Mucosa of rectum (tissue), 2 donors: ENCODE results near the gene BEND6.
"Not testable (repeated sequence)": the region's sequence is repeated elsewhere in the genome, so short reads cannot be mapped to it uniquely, and the experiment has no call there.

Source experiments
- H3K27ac ChIP-seq, 2 donors: one replicate each; pipeline ENCODE4 v1.7.0; 2013; ENCODE audit warnings: inconsistent platforms in 2 of 2, low read depth in 2 of 2, low read length in 2 of 2
- H3K27me3 ChIP-seq, 2 donors: one replicate each; pipeline ENCODE4 v1.7.0; 2013; ENCODE audit warnings: low read length in 2 of 2; ENCODE audit not compliant: control insufficient read depth in 2 of 2, insufficient read depth in 2 of 2
- H3K36me3 ChIP-seq, 2 donors: one replicate each; pipeline ENCODE4 v1.7.0; 2013; ENCODE audit warnings: low read length in 2 of 2; ENCODE audit not compliant: control insufficient read depth in 2 of 2, insufficient read depth in 2 of 2
- H3K4me1 ChIP-seq, 2 donors: one replicate each; pipeline ENCODE4 v1.7.0; 2013; ENCODE audit warnings: low read length in 2 of 2, mild to moderate bottlenecking in 1 of 2; ENCODE audit not compliant: control insufficient read depth in 2 of 2, insufficient read depth in 2 of 2
- H3K4me3 ChIP-seq, 2 donors: one replicate each; pipeline ENCODE4 v1.7.0; 2013; ENCODE audit warnings: low read length in 2 of 2
- H3K9ac ChIP-seq, 2 donors: one replicate each; pipeline ENCODE4 v1.7.0; 2013; ENCODE audit warnings: low read length in 2 of 2, low read depth in 1 of 2, mild to moderate bottlenecking in 1 of 2
- H3K9me3 ChIP-seq, 2 donors: one replicate each; pipeline ENCODE4 v1.7.0; 2013; ENCODE audit warnings: low read length in 2 of 2; ENCODE audit not compliant: control insufficient read depth in 2 of 2
- donor health status: healthy.
- donor health status: Normal muscosa, but diverticular disease.

BEND6 gene

GRCh38 chr6:56999748-57000147 lies 44.8 kb downstream of the BEND6 start:
- not testable (repeated sequence) for H3K4me3 ChIP-seq, H3K36me3 ChIP-seq, H3K27ac ChIP-seq, H3K27me3 ChIP-seq, H3K4me1 ChIP-seq, H3K9ac ChIP-seq, H3K9me3 ChIP-seq

- no peaks in the 10 kb centered on the region for H3K4me1 ChIP-seq
- no peaks in the 10 kb centered on the region for H3K27me3 ChIP-seq
- no peaks in the 10 kb centered on the region for H3K9me3 ChIP-seq
- no peak overlapping the region for H3K9ac ChIP-seq
- H3K27ac ChIP-seq, result no peak overlapping the region
- H3K4me3 ChIP-seq, result no peak overlapping the region
- H3K36me3 ChIP-seq, result no peaks in the 10 kb centered on the region
Observed at GRCh38 chr6:57002197-57002596, 47.3 kb downstream of the BEND6 start.

DNA sequence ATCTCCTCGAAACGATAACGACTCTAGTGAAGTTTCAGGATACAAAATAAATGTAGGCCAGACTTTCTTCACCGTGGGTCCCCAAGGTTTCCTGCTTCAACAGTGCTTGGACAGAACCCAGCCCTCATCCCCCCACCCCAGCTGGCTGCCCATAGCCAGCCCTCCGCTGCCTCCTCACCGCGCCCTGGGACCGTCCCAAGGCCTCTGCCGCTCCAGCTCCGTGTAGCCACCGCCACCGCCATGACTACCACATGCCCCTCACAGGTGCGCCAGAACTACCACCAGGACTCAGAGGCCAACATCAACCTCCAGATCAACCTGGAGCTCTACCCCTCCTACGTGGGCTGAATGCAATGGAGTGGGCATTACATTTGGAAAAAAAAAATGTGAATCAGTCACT lies 49.4 kb downstream of the BEND6 start:
- Histone ChIP-seq H3K9me3 (no peaks in the 10 kb centered on the region), H3K4me1 (no peaks in the 10 kb centered on the region), H3K4me3 (no peak overlapping the region), H3K27me3 (no peaks in the 10 kb centered on the region), H3K27ac (no peak overlapping the region), H3K36me3 (no peaks in the 10 kb centered on the region), H3K9ac (no peak overlapping the region)

GRCh38 chr6:57006101-57006500 lies 51.2 kb downstream of the BEND6 start:
- H3K9ac ChIP-seq, result no peak overlapping the region

DNA sequence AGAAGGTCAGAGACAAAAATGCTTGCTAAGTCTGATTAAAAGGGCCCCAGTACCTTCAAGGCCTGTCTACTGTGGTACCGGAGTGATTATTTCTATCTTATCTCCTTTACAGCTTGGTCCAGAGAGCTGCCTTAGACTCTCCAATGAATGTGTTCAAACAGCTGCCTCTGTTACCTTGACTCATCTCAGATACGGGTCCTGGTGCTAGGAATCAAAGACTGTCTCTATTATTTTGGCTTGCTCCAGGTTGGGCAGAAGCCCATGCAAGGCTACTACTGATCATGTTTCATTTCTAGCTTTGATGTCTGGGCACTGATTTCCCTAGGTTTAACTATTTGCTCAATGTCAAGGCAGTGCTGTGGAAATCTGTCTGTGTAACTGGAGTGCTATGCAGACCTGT lies 53.2 kb downstream of the BEND6 start:
- H3K4me3 ChIP-seq, H3K27ac ChIP-seq, H3K36me3 ChIP-seq, H3K27me3 ChIP-seq, H3K9ac ChIP-seq, H3K4me1 ChIP-seq, H3K9me3 ChIP-seq: not testable (repeated sequence)

More at GRCh38 chr6:57006101-57006500, 51.2 kb downstream of the BEND6 start:
- Histone ChIP-seq H3K27me3 (no peaks in the 10 kb centered on the region), H3K4me3 (no peak overlapping the region), H3K36me3 (no peaks in the 10 kb centered on the region), H3K9me3 (no peaks in the 10 kb centered on the region), H3K4me1 (no peaks in the 10 kb centered on the region), H3K27ac (no peak overlapping the region)

DNA sequence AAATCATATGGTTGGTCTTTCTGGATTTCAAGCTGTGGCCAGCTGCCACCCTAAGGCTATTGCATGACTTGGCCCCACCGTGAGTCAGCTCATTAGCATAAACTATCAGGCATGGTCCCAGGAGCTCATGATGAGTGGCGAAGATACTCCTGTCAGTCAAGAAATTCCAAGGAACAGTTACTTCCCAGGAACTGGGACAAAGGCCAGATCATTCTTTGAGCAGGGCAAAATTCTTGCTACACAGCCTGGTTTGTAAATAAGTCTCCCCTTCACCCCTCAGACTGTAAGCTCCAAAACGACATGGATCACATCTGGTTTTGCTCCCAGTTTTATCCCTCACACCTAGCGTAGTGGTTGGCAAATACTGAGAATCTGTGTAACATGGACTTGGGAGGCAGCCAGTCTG lies 58.6 kb downstream of the BEND6 start:
- no peaks in the 10 kb centered on the region for H3K4me1 ChIP-seq
- H3K9me3 ChIP-seq, result no peaks in the 10 kb centered on the region
- no peaks in the 10 kb centered on the region for H3K36me3 ChIP-seq
- H3K27me3 ChIP-seq, result no peaks in the 10 kb centered on the region
- no peak overlapping the region for H3K4me3 ChIP-seq
- no peak overlapping the region for H3K9ac ChIP-seq
- H3K27ac ChIP-seq, result no peak overlapping the region

DNA sequence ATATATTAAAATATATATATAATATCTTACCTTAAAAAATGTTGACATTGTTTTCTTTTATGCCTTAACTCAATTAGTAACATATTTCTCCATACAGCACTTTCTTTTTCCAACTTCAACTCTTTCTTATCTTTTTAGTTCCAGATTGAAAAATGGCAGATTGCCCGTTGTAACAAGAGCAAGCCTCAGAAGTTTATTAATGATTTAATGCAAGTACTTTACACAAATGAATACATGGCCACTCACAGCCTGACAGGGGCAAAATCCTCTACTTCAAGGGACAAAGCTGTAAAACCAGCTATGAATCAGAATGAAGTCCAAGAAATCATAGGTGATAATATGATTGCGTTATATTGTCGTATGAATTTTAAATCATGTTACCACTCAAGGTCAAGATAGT lies 62.2 kb downstream of the BEND6 start:
- no peaks in the 10 kb centered on the region for H3K36me3 ChIP-seq
- no peaks in the 10 kb centered on the region for H3K4me1 ChIP-seq
- no peaks in the 10 kb centered on the region for H3K27me3 ChIP-seq
- H3K27ac ChIP-seq, result no peak overlapping the region
- no peaks in the 10 kb centered on the region for H3K9me3 ChIP-seq
- H3K4me3 ChIP-seq, result no peak overlapping the region
- H3K9ac ChIP-seq, result no peak overlapping the region

DNA sequence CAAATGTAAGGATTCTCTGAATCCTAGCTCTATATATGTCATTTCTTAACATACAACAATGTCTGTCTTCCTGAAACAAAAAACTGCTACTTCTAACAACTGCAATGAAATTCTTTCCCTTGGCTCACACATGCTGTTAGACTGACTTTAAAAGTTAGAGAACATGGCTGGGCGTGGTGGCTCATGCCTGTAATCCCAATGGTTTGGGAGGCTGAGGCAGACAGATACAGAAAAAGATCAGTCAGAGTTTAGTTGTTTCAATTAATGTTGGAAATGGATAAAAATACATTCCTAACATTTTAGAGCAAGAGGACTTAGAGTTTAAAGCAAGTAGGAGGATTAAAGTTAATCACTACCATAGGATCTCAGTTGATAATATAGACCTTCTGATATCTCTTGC lies 62.9 kb downstream of the BEND6 start:
- H3K9me3 ChIP-seq, result no peaks in the 10 kb centered on the region
- no peaks in the 10 kb centered on the region for H3K36me3 ChIP-seq
- H3K4me1 ChIP-seq, result no peaks in the 10 kb centered on the region
- no peaks in the 10 kb centered on the region for H3K27me3 ChIP-seq
- no peak overlapping the region for H3K9ac ChIP-seq
- no peak overlapping the region for H3K4me3 ChIP-seq
- no peak overlapping the region for H3K27ac ChIP-seq

DNA sequence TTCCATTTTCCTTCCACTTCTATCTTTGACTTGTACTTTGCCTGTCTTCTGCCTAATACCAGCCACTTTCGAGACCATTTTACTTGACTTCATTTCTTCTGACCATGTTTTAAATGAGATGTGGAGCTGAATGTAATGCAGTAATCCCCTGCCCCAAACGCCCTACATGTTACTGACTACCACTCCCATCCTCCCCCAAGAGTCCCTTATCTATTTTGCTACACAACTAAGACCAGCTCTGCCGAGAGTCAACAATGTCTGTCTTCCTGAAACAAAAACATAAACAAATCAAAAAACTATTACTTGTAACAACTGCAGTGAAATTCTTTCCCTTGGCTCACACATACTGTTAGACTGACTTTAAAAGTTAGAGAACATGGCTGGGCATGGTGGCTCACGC lies 64.5 kb downstream of the BEND6 start:
- Histone ChIP-seq H3K36me3 (no peaks in the 10 kb centered on the region), H3K4me1 (no peaks in the 10 kb centered on the region), H3K9ac (no peak overlapping the region), H3K27ac (no peak overlapping the region), H3K27me3 (no peaks in the 10 kb centered on the region), H3K4me3 (no peak overlapping the region), H3K9me3 (no peaks in the 10 kb centered on the region)

GRCh38 chr6:57021086-57021720 lies 66.3 kb downstream of the BEND6 start:
- Histone ChIP-seq H3K9me3 (no peaks in the 10 kb centered on the region), H3K4me1 (no peaks in the 10 kb centered on the region), H3K36me3 (no peaks in the 10 kb centered on the region), H3K4me3 (no peak overlapping the region), H3K27me3 (no peaks in the 10 kb centered on the region), H3K27ac (no peak overlapping the region), H3K9ac (no peak overlapping the region)

GRCh38 chr6:57024321-57024720 lies 69.4 kb downstream of the BEND6 start:
- no peak overlapping the region for H3K9ac ChIP-seq
- no peaks in the 10 kb centered on the region for H3K4me1 ChIP-seq
- no peak overlapping the region for H3K27ac ChIP-seq
- H3K27me3 ChIP-seq, result no peaks in the 10 kb centered on the region
- no peak overlapping the region for H3K4me3 ChIP-seq
- H3K36me3 ChIP-seq, result no peaks in the 10 kb centered on the region
- H3K9me3 ChIP-seq, result no peaks in the 10 kb centered on the region
